Caco-2 (cell line): ENCODE results near the gene SLC39A11. TPM values are rescaled to one million over a fixed set of nuclear protein-coding genes. Genes with fewer than 3 reads are reported as not detected.

Source experiments
- BruUV-seq: library from RNA; stranded (reverse); fragments of 400-500 nt; replicated peaks from 2 replicates; lab custom pipeline; 2021; lab: Mats Ljungman, UMichigan
- CTCF ChIA-PET: fragments of 300-600 bp; sonication (Branson Sonifier 250); formaldehyde crosslinking; loops from one replicate; lab custom pipeline; 2022; ENCODE audit warnings: antibody characterized with exemption; lab: Charles Lee
- POLR2A ChIA-PET: fragments of 300-600 bp; sonication (Branson Sonifier 250); formaldehyde crosslinking; loops from one replicate; lab custom pipeline; 2022; ENCODE audit warnings: antibody characterized with exemption; lab: Charles Lee
- DNase-seq, 2 experiments: peaks; one replicate each; pipeline versions ENCODE4 v3.0.0 to v3.0.0-alpha.2; 2020 to 2022
- H3K27me3 ChIP-seq: replicated peaks from 2 replicates; pipeline ENCODE4 v1.6.0; 2011; ENCODE audit warnings: low read length; ENCODE audit not compliant: control insufficient read depth, insufficient read depth
- H3K36me3 ChIP-seq: 2 replicates; pipeline ENCODE4 v1.5.1; 2011; ENCODE audit warnings: low read length; ENCODE audit not compliant: control insufficient read depth, insufficient read depth
- H3K4me1 ChIP-seq: fragments of 250-450 bp; sonication (Bioruptor Pico); 2 replicates; pipeline ENCODE4 v1.5.1; 2020; ENCODE audit warnings: mild to moderate bottlenecking
- H3K4me3 ChIP-seq: 2 replicates; pipeline ENCODE4 v1.5.1; 2011; ENCODE audit warnings: low read depth, mild to moderate bottlenecking, control low read depth, low read length
- H3K9me3 ChIP-seq: fragments of 250-450 bp; sonication (Bioruptor Pico); 2 replicates; pipeline ENCODE4 v1.5.1; 2020; ENCODE audit warnings: mild to moderate bottlenecking, moderate library complexity
- H3K27ac Mint-ChIP-seq: one replicate; pipeline ENCODE4 v1.8.0; 2022; ENCODE audit warnings: mixed read lengths; ENCODE audit not compliant: unreplicated experiment
- H3K27me3 Mint-ChIP-seq: one replicate; pipeline ENCODE4 v1.8.0; 2022; ENCODE audit warnings: mixed read lengths; ENCODE audit not compliant: insufficient read depth, unreplicated experiment
- H3K36me3 Mint-ChIP-seq: one replicate; pipeline ENCODE4 v1.8.0; 2022; ENCODE audit warnings: mild to moderate bottlenecking, mixed read lengths; ENCODE audit not compliant: insufficient read depth, unreplicated experiment
- H3K4me1 Mint-ChIP-seq: one replicate; pipeline ENCODE4 v1.8.0; 2022; ENCODE audit warnings: low read depth, mixed read lengths; ENCODE audit not compliant: unreplicated experiment
- H3K4me3 Mint-ChIP-seq: one replicate; pipeline ENCODE4 v1.8.0; 2022; ENCODE audit warnings: mild to moderate bottlenecking, moderate library complexity, mixed read lengths; ENCODE audit not compliant: unreplicated experiment
- H3K9me3 Mint-ChIP-seq: one replicate; pipeline ENCODE4 v1.8.0; 2022; ENCODE audit warnings: mixed read lengths; ENCODE audit not compliant: unreplicated experiment
- CTCF ChIP-seq, 2 experiments: fragments of 200-600 bp in 1 of 2; IDR thresholded peaks; 1 replicate in 1 of 2; 2 replicates in 1 of 2; pipeline versions ENCODE4 v1.5.1 to v1.8.0; 2011 to 2022; ENCODE audit warnings: antibody characterized with exemption in 1 of 2, control low read depth in 1 of 2, inconsistent platforms in 1 of 2, low read depth in 1 of 2, low read length in 1 of 2, mild to moderate bottlenecking in 1 of 2, moderate library complexity in 1 of 2; ENCODE audit not compliant: insufficient read depth in 1 of 2, severe bottlenecking in 1 of 2, unreplicated experiment in 1 of 2
- intact Hi-C: fragments of 100-400 bp; cut with micrococcal nuclease; formaldehyde crosslinking; loops from one replicate; pipeline ENCODE4 v1.10.0; 2022; ENCODE audit not compliant: unreplicated experiment
- total RNA-seq: library from RNA; stranded (reverse); gene quantifications from 2 replicates; pipeline ENCODE4 v1.2.3, GENCODE V29; 2022

The SLC39A11 gene
- total RNA-seq, 1 experiment from 2014 or later: 26.4 TPM

GRCh38 chr17:73052923-73053322, 39.6 kb downstream of the SLC39A11 start:
- no TSS peak for BruUV-seq
- H3K27ac Mint-ChIP-seq: no peak overlapping the region
- no peak for TF ChIP-seq CTCF (IDR thresholded peaks at IDR 0.05; ENCODE audit: insufficient read depth in 1 of 2, low read depth in 1 of 2, low read length in 1 of 2, severe bottlenecking in 1 of 2, unreplicated experiment in 1 of 2)
- intact Hi-C loops: no loop called here
- Histone ChIP-seq H3K9me3 (no peaks in the 10 kb centered on the region), H3K36me3 (no peaks in the 10 kb centered on the region), H3K4me1 (no peaks in the 10 kb centered on the region), H3K4me3 (no peak overlapping the region), H3K27me3 (no peaks in the 10 kb centered on the region)
- ChIA-PET POLR2A (no interaction called here), CTCF (no interaction called here)
- no peaks in the 10 kb centered on the region for H3K9me3 Mint-ChIP-seq
- DNase-seq: no peak
- H3K4me3 Mint-ChIP-seq: no peak overlapping the region
- no peaks in the 10 kb centered on the region for H3K36me3 Mint-ChIP-seq
- H3K27me3 Mint-ChIP-seq: no peaks in the 10 kb centered on the region
- H3K4me1 Mint-ChIP-seq: no peaks in the 10 kb centered on the region

- Mint-ChIP-seq H3K4me1 (no peaks in the 10 kb centered on the region), H3K9me3 (no peaks in the 10 kb centered on the region)
Measured at GRCh38 chr17:73050797-73051196, 41.7 kb downstream of the SLC39A11 start.

GRCh38 chr17:73048170-73048569, 44.3 kb downstream of the SLC39A11 start:
- Mint-ChIP-seq H3K9me3 (no peaks in the 10 kb centered on the region), H3K36me3 (no peaks in the 10 kb centered on the region), H3K4me1 (no peaks in the 10 kb centered on the region), H3K27me3 (no peaks in the 10 kb centered on the region), H3K4me3 (no peak overlapping the region), H3K27ac (no peak overlapping the region)
- no peaks in the 10 kb centered on the region for H3K27me3 ChIP-seq
- H3K36me3 ChIP-seq: no peaks in the 10 kb centered on the region
- no TSS peak for BruUV-seq
- no peak for TF ChIP-seq CTCF (IDR thresholded peaks at IDR 0.05; ENCODE audit: insufficient read depth in 1 of 2, low read depth in 1 of 2, low read length in 1 of 2, severe bottlenecking in 1 of 2, unreplicated experiment in 1 of 2)
- CTCF ChIA-PET: no interaction called here
- no peak for DNase-seq
- no peaks in the 10 kb centered on the region for H3K4me1 ChIP-seq
- POLR2A ChIA-PET: no interaction called here
- intact Hi-C loops: no loop called here
- no peak overlapping the region for H3K4me3 ChIP-seq
- no peaks in the 10 kb centered on the region for H3K9me3 ChIP-seq

More at GRCh38 chr17:73050797-73051196, 41.7 kb downstream of the SLC39A11 start:
- H3K4me3 ChIP-seq: no peak overlapping the region
- BruUV-seq: no TSS peak
- intact Hi-C loops: no loop called here
- H3K36me3 Mint-ChIP-seq: no peaks in the 10 kb centered on the region
- H3K9me3 ChIP-seq: no peaks in the 10 kb centered on the region
- ChIA-PET POLR2A (no interaction called here), CTCF (no interaction called here)
- H3K27me3 ChIP-seq: no peaks in the 10 kb centered on the region
- H3K4me1 ChIP-seq: no peaks in the 10 kb centered on the region
- no peaks in the 10 kb centered on the region for H3K36me3 ChIP-seq
- H3K27ac Mint-ChIP-seq: no peak overlapping the region
- H3K4me3 Mint-ChIP-seq: no peak overlapping the region
- no peak for DNase-seq
- H3K27me3 Mint-ChIP-seq: no peaks in the 10 kb centered on the region
- TF ChIP-seq CTCF (IDR thresholded peaks at IDR 0.05; ENCODE audit: insufficient read depth in 1 of 2, low read depth in 1 of 2, low read length in 1 of 2, severe bottlenecking in 1 of 2, unreplicated experiment in 1 of 2): no peak
